OCI-LY3 (cell line): ENCODE data around the gene MDFI.

Source experiments
- H2AFZ ChIP-seq: fragments of 200-600, 300-600 bp; shearing (Covaris generic); 2 replicates; pipeline ENCODE4 v1.6.0; 2014; ENCODE audit warnings: antibody characterized with exemption, low read depth, low read length
- H3K27ac ChIP-seq: fragments of 200-600, 300-600 bp; sonication (generic); 2 replicates; pipeline ENCODE4 v1.5.1; 2014; ENCODE audit warnings: mild to moderate bottlenecking, low read length, moderate library complexity, mixed read lengths
- H3K27me3 ChIP-seq: fragments of 200-600, 300-600 bp; sonication (generic); 2 replicates; pipeline ENCODE4 v1.6.1; 2014; ENCODE audit warnings: low read depth, low read length, mixed read lengths
- H3K36me3 ChIP-seq: fragments of 200-600, 300-600 bp; sonication (generic); replicated peaks from 2 replicates; pipeline ENCODE3; 2014; ENCODE audit warnings: low read depth, low read length, mixed read lengths
- H3K4me1 ChIP-seq: fragments of 300-600, 200-600 bp; sonication (generic); 2 replicates; pipeline ENCODE4 v1.6.1; 2014; ENCODE audit warnings: low read length, mixed read lengths
- H3K4me2 ChIP-seq: fragments of 200-600, 300-600 bp; sonication (generic); 2 replicates; pipeline ENCODE4 v1.6.1; 2014; ENCODE audit warnings: low read length, mixed read lengths
- H3K4me3 ChIP-seq: fragments of 300-600, 200-600 bp; sonication (generic); 2 replicates; pipeline ENCODE4 v1.5.1; 2014; ENCODE audit warnings: antibody characterized with exemption, mild to moderate bottlenecking, low read length, moderate library complexity
- H3K79me2 ChIP-seq: fragments of 300-600, 200-600 bp; shearing (Covaris generic); 2 replicates; pipeline ENCODE4 v1.6.1; 2014; ENCODE audit warnings: mild to moderate bottlenecking, low read length, mixed read lengths
- H3K9ac ChIP-seq: fragments of 300-600, 200-600 bp; shearing (Covaris generic); 2 replicates; pipeline ENCODE4 v1.6.0; 2014; ENCODE audit warnings: mild to moderate bottlenecking, low read length, moderate library complexity
- H3K9me3 ChIP-seq: fragments of 200-600, 300-600 bp; shearing (Covaris generic); 2 replicates; pipeline ENCODE4 v1.6.1; 2014; ENCODE audit warnings: low read length, mixed read lengths; ENCODE audit not compliant: insufficient read depth
- H4K20me1 ChIP-seq: fragments of 200-600, 300-600 bp; sonication (generic); 2 replicates; pipeline ENCODE4 v1.6.1; 2016; ENCODE audit warnings: low read length, mixed read lengths; ENCODE audit not compliant: insufficient read depth
- CTCF ChIP-seq: fragments of 200-600, 300-600 bp; sonication (generic); IDR thresholded peaks from 2 replicates; pipeline ENCODE4 v1.5.1; 2014; ENCODE audit warnings: antibody characterized with exemption, low read length, low read depth
- EZH2phosphoT487 ChIP-seq: fragments of 200-600 bp; shearing (Covaris generic); IDR thresholded peaks from 2 replicates; pipeline ENCODE4 v1.6.1; 2018; ENCODE audit warnings: antibody characterized with exemption, mixed run types, low read depth

The MDFI gene

GRCh38 chr6:41688256-41688965 is 50.1 kb downstream of the MDFI start:
- Histone ChIP-seq H3K36me3 (peaks cover 59% of the 10 kb centered on the region), H3K79me2 (peaks cover 16% of the 10 kb centered on the region; the same call in 1 of the 2 replicates), H2AFZ (no peak overlapping the region)

GRCh38 chr6:41689171-41690008 is 51.1 kb downstream of the MDFI start:
- no peak overlapping the region for H3K9ac ChIP-seq

More at GRCh38 chr6:41688256-41688965, 50.1 kb downstream of the MDFI start:
- Histone ChIP-seq H3K27ac (no peak overlapping the region), H3K4me2 (no peak overlapping the region), H3K4me1 (peaks cover 6% of the 10 kb centered on the region), H3K27me3 (no peaks in the 10 kb centered on the region), H3K9me3 (no peaks in the 10 kb centered on the region), H3K9ac (no peak overlapping the region), H4K20me1 (peaks cover 24% of the 10 kb centered on the region), H3K4me3 (no peak overlapping the region)
- TF ChIP-seq EZH2phosphoT487 (no peak), CTCF (no peak)

GRCh38 chr6:41690541-41691330 is 52.5 kb downstream of the MDFI start:
- Histone ChIP-seq H3K9ac (no peak overlapping the region), H3K27ac (no peak overlapping the region), H4K20me1 (peaks cover 46% of the 10 kb centered on the region), H2AFZ (no peak overlapping the region), H3K4me2 (no peak overlapping the region), H3K36me3 (peaks cover 48% of the 10 kb centered on the region), H3K79me2 (peaks cover 37% of the 10 kb centered on the region), H3K27me3 (no peaks in the 10 kb centered on the region), H3K4me3 (no peak overlapping the region), H3K4me1 (peaks cover 4% of the 10 kb centered on the region; the same call in 1 of the 2 replicates), H3K9me3 (no peaks in the 10 kb centered on the region)
- no peak for TF ChIP-seq CTCF

More at GRCh38 chr6:41689171-41690008, 51.1 kb downstream of the MDFI start:
- Histone ChIP-seq H3K4me2 (no peak overlapping the region), H3K27me3 (no peaks in the 10 kb centered on the region), H2AFZ (no peak overlapping the region), H4K20me1 (peaks cover 33% of the 10 kb centered on the region), H3K4me1 (no peaks in the 10 kb centered on the region), H3K27ac (no peak overlapping the region), H3K9me3 (no peaks in the 10 kb centered on the region), H3K79me2 (peaks cover 24% of the 10 kb centered on the region), H3K36me3 (peaks cover 56% of the 10 kb centered on the region), H3K4me3 (no peak overlapping the region)
- TF ChIP-seq CTCF, result no peak
- TF ChIP-seq EZH2phosphoT487, result no peak
